ENCODE measurements around the gene LSM4.

DNA sequence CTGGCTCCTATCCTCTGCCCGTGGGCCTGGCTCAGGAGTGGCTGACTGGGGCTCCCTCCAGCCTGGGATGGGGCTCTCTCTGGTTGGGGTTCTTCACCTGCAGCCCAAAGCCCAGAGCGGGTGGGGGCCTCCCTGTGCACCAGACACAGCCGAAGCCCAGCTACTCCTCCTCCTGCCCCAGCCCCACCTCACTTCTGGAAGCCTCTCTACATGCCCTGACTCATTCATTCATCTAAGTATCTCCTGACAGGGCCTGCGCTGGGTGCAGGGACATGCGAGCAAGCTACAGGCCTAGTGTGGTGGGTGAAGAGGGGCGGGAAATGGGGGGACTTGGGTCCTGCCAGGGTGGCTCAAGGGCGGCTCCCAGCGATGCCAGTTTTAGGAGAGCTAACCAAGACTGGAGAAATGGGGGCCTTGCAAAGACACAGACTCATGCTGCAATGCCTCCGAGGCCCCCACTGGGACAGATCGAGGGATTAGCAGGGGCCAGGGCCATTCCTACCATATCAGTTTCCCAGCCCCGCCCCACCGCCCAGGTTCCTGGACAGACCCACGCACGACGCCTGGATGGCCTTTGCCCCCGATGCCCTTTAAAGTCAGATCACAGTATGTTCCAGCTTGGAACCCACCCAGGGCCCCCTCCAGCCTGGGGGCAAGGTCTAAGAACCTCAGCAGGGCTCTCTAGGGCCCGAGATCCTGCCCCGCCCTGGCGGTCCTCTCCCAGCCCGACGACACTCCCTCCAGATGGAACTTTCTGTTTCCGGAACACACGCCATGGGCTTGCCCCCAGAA is 12.6 kb downstream of the LSM4 start:
- TF ChIP-seq, protein P1, sequence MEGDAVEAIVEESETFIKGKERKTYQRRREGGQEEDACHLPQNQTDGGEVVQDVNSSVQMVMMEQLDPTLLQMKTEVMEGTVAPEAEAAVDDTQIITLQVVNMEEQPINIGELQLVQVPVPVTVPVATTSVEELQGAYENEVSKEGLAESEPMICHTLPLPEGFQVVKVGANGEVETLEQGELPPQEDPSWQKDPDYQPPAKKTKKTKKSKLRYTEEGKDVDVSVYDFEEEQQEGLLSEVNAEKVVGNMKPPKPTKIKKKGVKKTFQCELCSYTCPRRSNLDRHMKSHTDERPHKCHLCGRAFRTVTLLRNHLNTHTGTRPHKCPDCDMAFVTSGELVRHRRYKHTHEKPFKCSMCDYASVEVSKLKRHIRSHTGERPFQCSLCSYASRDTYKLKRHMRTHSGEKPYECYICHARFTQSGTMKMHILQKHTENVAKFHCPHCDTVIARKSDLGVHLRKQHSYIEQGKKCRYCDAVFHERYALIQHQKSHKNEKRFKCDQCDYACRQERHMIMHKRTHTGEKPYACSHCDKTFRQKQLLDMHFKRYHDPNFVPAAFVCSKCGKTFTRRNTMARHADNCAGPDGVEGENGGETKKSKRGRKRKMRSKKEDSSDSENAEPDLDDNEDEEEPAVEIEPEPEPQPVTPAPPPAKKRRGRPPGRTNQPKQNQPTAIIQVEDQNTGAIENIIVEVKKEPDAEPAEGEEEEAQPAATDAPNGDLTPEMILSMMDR (conservative IDR thresholded peaks at IDR 0.05 in 1 of 2, IDR thresholded peaks at IDR 0.05 in 1 of 2; ENCODE audit: extremely low read depth in 1 of 2, insufficient read depth in 1 of 2, low read depth in 1 of 2, low read length in 2 of 2), result no peak
- TF ChIP-seq EZH2 (IDR thresholded peaks at IDR 0.05; ENCODE audit: borderline replicate concordance, low read length), result no peak

All from mammary epithelial cell (primary cell).